Activated CD8-positive, alpha-beta T cell treated with anti-CD3 and anti-CD28 coated beads for 36 hours (primary cell): Measurements from ENCODE around the gene GLOD5. TPM values are rescaled to one million over a fixed set of nuclear protein-coding genes. Genes with fewer than 3 reads are reported as not detected.

Experiments used
- ATAC-seq: fragments of 200-7000 bp; cut with Tn5 transposase; one replicate; pipeline ENCODE4 v1.10.0; 2021; ENCODE audit warnings: mild to moderate bottlenecking, moderate library complexity
- CTCF ChIA-PET: fragments of 350-600 bp; sonication (Branson Sonifier 250); formaldehyde crosslinking; loops from one replicate; lab custom pipeline; 2021; ENCODE audit warnings: antibody characterized with exemption; lab: Charles Lee
- POLR2A ChIA-PET: fragments of 350-600 bp; sonication (Branson Sonifier 250); formaldehyde crosslinking; loops from one replicate; lab custom pipeline; 2021; ENCODE audit warnings: antibody characterized with exemption; lab: Charles Lee
- DNase-seq: peaks from one replicate; pipeline ENCODE4 v3.0.0-alpha.2; 2020
- H3K27ac Mint-ChIP-seq: one replicate; pipeline ENCODE4 v1.8.0; 2021; ENCODE audit warnings: mild to moderate bottlenecking, mixed read lengths
- H3K27me3 Mint-ChIP-seq: one replicate; pipeline ENCODE4 v1.8.0; 2021; ENCODE audit warnings: mixed read lengths
- H3K36me3 Mint-ChIP-seq: one replicate; pipeline ENCODE4 v1.8.0; 2021; ENCODE audit warnings: low read depth, mixed read lengths
- H3K4me1 Mint-ChIP-seq: one replicate; pipeline ENCODE4 v1.8.0; 2021; ENCODE audit warnings: low read depth, mixed read lengths
- H3K4me3 Mint-ChIP-seq: one replicate; pipeline ENCODE4 v1.8.0; 2021; ENCODE audit warnings: mild to moderate bottlenecking, moderate library complexity, mixed read lengths
- H3K9me3 Mint-ChIP-seq: one replicate; pipeline ENCODE4 v1.8.0; 2021; ENCODE audit warnings: mixed read lengths
- intact Hi-C: fragments of 100-400 bp; cut with micrococcal nuclease; formaldehyde crosslinking; loops from one replicate; pipeline ENCODE4 v1.10.0; 2022
- total RNA-seq, 2 experiments: library from RNA; stranded (reverse); gene quantifications; one replicate each; pipeline ENCODE4 v1.2.3, GENCODE V29; 2021
- TF ChIP-seq, protein P1 (sequence below): fragments of 200-600 bp; IDR thresholded peaks from one replicate; pipeline ENCODE4 v1.8.0; 2022; ENCODE audit warnings: antibody characterized with exemption, mild to moderate bottlenecking

Gene GLOD5
- not detected for total RNA-seq

DNA sequence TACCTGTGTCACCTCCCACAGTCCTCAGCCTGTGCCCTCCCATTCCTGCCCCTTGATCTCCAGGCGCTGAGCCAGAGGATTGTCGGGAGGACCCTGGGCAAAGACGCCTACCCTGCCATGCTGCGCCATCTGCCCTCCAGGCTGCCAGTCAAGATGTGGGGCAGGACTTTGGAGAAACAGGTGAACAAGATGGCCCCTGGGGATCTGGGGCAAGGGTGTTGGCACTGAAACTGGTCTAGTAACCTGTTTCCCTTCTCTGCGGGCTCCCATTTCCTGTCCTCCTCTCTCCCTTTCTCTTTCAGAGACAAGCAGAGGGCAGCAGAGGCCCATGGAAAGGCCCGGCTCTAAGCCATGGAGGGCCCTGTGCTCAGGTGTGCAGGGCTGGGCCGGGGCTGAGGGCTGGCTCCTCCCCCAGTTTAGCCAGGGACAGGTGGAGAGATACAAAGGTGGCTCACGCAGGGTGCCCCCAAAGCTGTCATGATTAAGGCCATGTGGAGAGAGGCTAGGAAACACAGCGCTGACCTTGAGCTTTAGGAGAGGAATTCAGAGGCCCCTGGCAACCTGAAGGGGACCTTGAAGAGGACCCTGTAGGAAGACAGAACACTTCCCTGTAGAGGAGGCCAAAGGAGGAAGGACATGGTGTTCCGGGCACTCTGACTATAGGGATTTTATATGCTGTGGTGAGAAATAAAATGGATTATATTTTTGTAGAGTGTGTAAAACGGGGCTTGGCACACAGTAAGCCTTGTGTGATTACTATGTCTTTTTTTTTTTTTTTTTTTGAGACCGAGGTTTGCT, at the start of gene GLOD5:
Gene GLOD5, plus strand, starts transcription at position 74 of the 798 bp plus-strand sequence. Its CDS starts 44 bp downstream, at position 118.
- ChIA-PET CTCF (no interaction called here), POLR2A (interaction anchor here (0.7 to 0.9 kb wide), 2 partner anchors 44 to 218 kb away, joined by 3 read pairs; no protein-coding TSS in a partner anchor)
- peaks cover 3% of the 10 kb centered on the region for H3K4me1 Mint-ChIP-seq
- no peaks in the 10 kb centered on the region for H3K27me3 Mint-ChIP-seq
- intact Hi-C loops = no loop called here
- TF ChIP-seq, protein P1, sequence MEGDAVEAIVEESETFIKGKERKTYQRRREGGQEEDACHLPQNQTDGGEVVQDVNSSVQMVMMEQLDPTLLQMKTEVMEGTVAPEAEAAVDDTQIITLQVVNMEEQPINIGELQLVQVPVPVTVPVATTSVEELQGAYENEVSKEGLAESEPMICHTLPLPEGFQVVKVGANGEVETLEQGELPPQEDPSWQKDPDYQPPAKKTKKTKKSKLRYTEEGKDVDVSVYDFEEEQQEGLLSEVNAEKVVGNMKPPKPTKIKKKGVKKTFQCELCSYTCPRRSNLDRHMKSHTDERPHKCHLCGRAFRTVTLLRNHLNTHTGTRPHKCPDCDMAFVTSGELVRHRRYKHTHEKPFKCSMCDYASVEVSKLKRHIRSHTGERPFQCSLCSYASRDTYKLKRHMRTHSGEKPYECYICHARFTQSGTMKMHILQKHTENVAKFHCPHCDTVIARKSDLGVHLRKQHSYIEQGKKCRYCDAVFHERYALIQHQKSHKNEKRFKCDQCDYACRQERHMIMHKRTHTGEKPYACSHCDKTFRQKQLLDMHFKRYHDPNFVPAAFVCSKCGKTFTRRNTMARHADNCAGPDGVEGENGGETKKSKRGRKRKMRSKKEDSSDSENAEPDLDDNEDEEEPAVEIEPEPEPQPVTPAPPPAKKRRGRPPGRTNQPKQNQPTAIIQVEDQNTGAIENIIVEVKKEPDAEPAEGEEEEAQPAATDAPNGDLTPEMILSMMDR = no peak
- peak; percentile 68 for ATAC-seq
- no peaks in the 10 kb centered on the region for H3K9me3 Mint-ChIP-seq
- peak; percentile 40 for DNase-seq
- no peaks in the 10 kb centered on the region for H3K36me3 Mint-ChIP-seq
- no peak within 1 kb of the TSS for H3K27ac Mint-ChIP-seq
- no peak within 1 kb of the TSS for H3K4me3 Mint-ChIP-seq

DNA sequence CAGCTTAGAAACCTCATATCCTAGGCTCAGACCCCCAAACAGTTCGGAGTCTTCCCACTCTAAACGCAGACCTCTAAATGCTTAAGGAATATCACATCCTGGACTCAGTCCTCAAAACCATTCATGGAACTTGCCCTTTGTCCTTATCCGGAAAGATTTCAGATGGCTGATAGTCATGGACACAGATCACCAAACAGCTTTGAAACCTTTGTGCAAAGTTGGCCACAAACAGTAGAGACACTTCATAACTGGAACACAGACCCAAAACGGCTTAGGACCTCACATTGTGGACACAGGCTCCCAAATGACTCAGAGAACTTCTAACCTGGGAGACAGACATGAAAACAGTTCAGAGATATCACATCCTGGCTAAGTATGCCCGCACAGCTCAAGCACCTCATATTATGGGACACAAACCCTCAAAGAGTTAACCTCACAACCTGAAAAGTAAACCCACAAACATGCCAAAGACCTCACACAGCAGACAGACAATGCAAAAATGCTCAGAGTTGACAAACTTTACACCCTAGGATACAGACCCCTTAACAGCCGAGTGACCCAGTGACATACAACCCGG, 49.5 kb upstream of the GLOD5 start:
- ChIA-PET POLR2A (interaction anchor here (0.6 to 1.1 kb wide), 3 partner anchors 16 to 1086 kb away, joined by 3 to 4 read pairs (median 3); partner anchors contain the start of gene HDAC6), CTCF (interaction anchor here (2.0 kb wide), 1 partner anchor 64 kb away, joined by 5 read pairs; no protein-coding TSS in a partner anchor)
- Mint-ChIP-seq H3K36me3 (peaks cover 22% of the 10 kb centered on the region), H3K27ac (peak overlapping the region; percentile 93), H3K27me3 (no peaks in the 10 kb centered on the region), H3K9me3 (no peaks in the 10 kb centered on the region), H3K4me1 (peaks cover 67% of the 10 kb centered on the region), H3K4me3 (peak overlapping the region; percentile 50)
- intact Hi-C loops = no loop called here
- DNase-seq (no peak), ATAC-seq (no peak)
- TF ChIP-seq, protein P1 = no peak

DNA sequence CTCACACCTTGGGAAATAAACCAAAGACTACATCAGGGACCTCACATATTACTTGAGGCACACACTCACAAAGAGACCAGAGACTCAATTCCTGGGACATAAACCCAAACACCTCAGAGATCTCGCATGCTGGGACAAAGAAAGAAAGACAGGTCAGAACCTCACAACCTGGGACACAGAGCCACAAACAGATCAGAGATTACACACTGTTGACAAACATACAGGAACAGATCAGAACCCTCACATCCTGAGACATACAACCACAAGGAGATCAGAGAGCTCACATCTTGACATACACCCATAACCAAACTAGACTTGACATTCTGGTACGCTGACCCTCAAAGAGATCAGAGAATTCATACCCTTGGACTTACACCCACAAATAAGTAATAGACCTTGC, 47.7 kb upstream of the GLOD5 start:
- intact Hi-C loops = no loop called here
- ATAC-seq (peak; percentile 18), DNase-seq (no peak)
- POLR2A ChIA-PET = interaction anchor here (1.5 to 2.0 kb wide), 3 partner anchors 10 to 22 kb away, joined by 4 to 14 read pairs (median 5); no protein-coding TSS in a partner anchor
- H3K9me3 Mint-ChIP-seq = no peaks in the 10 kb centered on the region
- H3K4me1 Mint-ChIP-seq = peaks cover 78% of the 10 kb centered on the region
- CTCF ChIA-PET = no interaction called here
- peak overlapping the region; percentile 50 for H3K4me3 Mint-ChIP-seq
- peak overlapping the region; percentile 93 for H3K27ac Mint-ChIP-seq
- no peaks in the 10 kb centered on the region for H3K27me3 Mint-ChIP-seq
- peaks cover 13% of the 10 kb centered on the region for H3K36me3 Mint-ChIP-seq
- TF ChIP-seq, protein P1 = no peak

DNA sequence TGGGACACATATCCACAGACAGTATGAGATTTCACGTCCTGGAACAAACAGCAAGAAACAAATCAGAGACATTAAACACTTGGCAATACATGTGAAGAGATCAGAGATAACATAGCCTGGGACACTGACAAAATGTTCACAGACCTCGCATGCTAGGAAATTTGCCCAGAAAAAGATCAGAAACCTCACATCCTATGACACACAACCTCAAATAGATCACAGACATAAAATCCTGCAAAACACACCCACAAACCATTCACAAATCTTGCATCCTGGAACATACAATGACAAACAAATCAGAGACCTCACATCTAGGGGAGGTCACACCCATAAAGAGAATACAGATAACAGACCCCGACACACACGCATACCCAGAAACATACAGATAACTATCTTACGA, 47.0 kb upstream of the GLOD5 start:
- ATAC-seq (peak; percentile 20), DNase-seq (no peak)
- peak overlapping the region; percentile 93 for H3K27ac Mint-ChIP-seq
- no peaks in the 10 kb centered on the region for H3K9me3 Mint-ChIP-seq
- peaks cover 12% of the 10 kb centered on the region for H3K36me3 Mint-ChIP-seq
- ChIA-PET CTCF (no interaction called here), POLR2A (interaction anchor here (1.5 to 2.0 kb wide), 3 partner anchors 10 to 22 kb away, joined by 4 to 14 read pairs (median 5); no protein-coding TSS in a partner anchor)
- H3K4me1 Mint-ChIP-seq = peaks cover 83% of the 10 kb centered on the region
- no peak overlapping the region for H3K4me3 Mint-ChIP-seq
- TF ChIP-seq, protein P1 = no peak
- intact Hi-C loops = no loop called here
- H3K27me3 Mint-ChIP-seq = no peaks in the 10 kb centered on the region
